Kidney (tissue), 14 donors: Measurements from ENCODE around the gene GPC3. TPM values are rescaled to one million over a fixed set of nuclear protein-coding genes. Genes with fewer than 3 reads are reported as not detected.

Experiments
- DNase-seq, 5 donors: peaks; one replicate each; pipeline ENCODE4 v3.0.0-alpha.2; 2013 to 2020
- FAIRE-seq: peaks from 2 replicates; lab custom pipeline; 2012; peaks lifted over from hg19 to GRCh38; lab: Jason Lieb, UNC
- H3K27ac ChIP-seq, 2 donors: one replicate each; pipeline ENCODE4 v1.7.0; 2013; ENCODE audit warnings: low read depth in 2 of 2, low read length in 2 of 2, inconsistent platforms in 1 of 2
- H3K27me3 ChIP-seq: one replicate; pipeline ENCODE4 v1.7.1; 2013; ENCODE audit warnings: low read length, inconsistent platforms; ENCODE audit not compliant: control insufficient read depth, insufficient read depth
- H3K36me3 ChIP-seq, 3 donors: one replicate each; pipeline versions ENCODE4 v1.7.0 to v1.7.1; 2013; ENCODE audit warnings: low read length in 3 of 3, control low read depth in 1 of 3, inconsistent platforms in 1 of 3; ENCODE audit not compliant: insufficient read depth in 3 of 3, control insufficient read depth in 2 of 3
- H3K4me1 ChIP-seq, 3 donors: one replicate each; pipeline versions ENCODE4 v1.7.0 to v1.7.1; 2013; ENCODE audit warnings: low read length in 3 of 3, inconsistent platforms in 1 of 3, low read depth in 1 of 3; ENCODE audit not compliant: control insufficient read depth in 2 of 3, insufficient read depth in 2 of 3
- H3K4me3 ChIP-seq, 3 donors: one replicate each; pipeline versions ENCODE4 v1.7.0 to v1.8.1; 2013; ENCODE audit warnings: low read length in 3 of 3, control low read depth in 1 of 3, inconsistent platforms in 1 of 3
- H3K9ac ChIP-seq, 3 donors: one replicate each; pipeline versions ENCODE4 v1.7.0 to v1.7.1; 2013; ENCODE audit warnings: low read length in 3 of 3, control low read depth in 1 of 3, inconsistent platforms in 1 of 3
- H3K9me3 ChIP-seq, 3 donors: one replicate each; pipeline versions ENCODE4 v1.7.0 to v1.7.1; 2013; ENCODE audit warnings: low read length in 3 of 3, control low read depth in 1 of 3, inconsistent platforms in 1 of 3; ENCODE audit not compliant: control insufficient read depth in 2 of 3, insufficient read depth in 1 of 3
- intact Hi-C: fragments of 100-400 bp; cut with DNase I; formaldehyde crosslinking; loops from one replicate; pipeline ENCODE4 v1.11.1; 2022
- polyA plus RNA-seq: library from polyadenylated mRNA; stranded (reverse); fragments of 350-450 nt; fragmentation: Illumina TruSeq; extraction: RNeasy Lipid Tissue Mini Kit (QIAGEN cat#74804); gene quantifications from one replicate; pipeline ENCODE4 v1.2.3, GENCODE V29; 2014; ENCODE audit warnings: low read depth, low replicate concordance; ENCODE audit not compliant: insufficient read depth
- total RNA-seq: library from RNA; stranded (reverse); fragmentation: NEBNext Ultra II Directional; extraction: Animal tissue kit (Norgen Biotek cat#: 25700); gene quantifications from one replicate; pipeline ENCODE4 v1.2.1, GENCODE V29; 2021
- TF ChIP-seq, protein P1 (sequence below): IDR thresholded peaks from 3 replicates; pipeline ENCODE4 v1.5.1; 2012; ENCODE audit warnings: mild to moderate bottlenecking, moderate library complexity, borderline replicate concordance; ENCODE audit not compliant: insufficient read depth; ENCODE audit errors: extremely low read depth
- donor health status: control.
- donor health status: control.
- donor health status: control.
- donor health status: control.
- donor health status: control.
- donor health status: DM: yes; HTN: yes; CAD: no.
- donor health status: Normal renal cell carcinoma (clear cell type).

GPC3 gene
- total and polyA plus RNA-seq, 2 donors from 2014 or later: 43.0 to 52.5 TPM

DNA sequence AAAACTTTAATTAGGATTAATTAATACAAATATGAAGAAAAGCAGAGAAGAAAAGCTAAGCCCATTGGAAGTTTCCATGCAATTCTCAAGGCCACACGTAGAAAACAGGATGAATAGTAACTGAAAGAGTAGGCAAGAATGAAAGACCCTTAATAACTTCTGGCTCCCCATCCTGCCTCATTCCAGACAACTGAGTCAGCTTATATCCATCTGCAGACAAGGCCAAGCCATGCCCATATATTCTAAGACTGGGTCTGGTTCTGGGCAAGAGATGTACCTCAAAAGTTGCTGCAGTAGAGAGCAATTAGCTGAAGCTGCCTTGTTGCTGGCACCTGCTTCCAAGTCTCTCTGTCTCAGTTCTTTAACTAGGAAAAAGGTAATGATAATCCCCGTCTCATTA is 244.1 kb downstream of the GPC3 start:
- TF ChIP-seq, protein P1, sequence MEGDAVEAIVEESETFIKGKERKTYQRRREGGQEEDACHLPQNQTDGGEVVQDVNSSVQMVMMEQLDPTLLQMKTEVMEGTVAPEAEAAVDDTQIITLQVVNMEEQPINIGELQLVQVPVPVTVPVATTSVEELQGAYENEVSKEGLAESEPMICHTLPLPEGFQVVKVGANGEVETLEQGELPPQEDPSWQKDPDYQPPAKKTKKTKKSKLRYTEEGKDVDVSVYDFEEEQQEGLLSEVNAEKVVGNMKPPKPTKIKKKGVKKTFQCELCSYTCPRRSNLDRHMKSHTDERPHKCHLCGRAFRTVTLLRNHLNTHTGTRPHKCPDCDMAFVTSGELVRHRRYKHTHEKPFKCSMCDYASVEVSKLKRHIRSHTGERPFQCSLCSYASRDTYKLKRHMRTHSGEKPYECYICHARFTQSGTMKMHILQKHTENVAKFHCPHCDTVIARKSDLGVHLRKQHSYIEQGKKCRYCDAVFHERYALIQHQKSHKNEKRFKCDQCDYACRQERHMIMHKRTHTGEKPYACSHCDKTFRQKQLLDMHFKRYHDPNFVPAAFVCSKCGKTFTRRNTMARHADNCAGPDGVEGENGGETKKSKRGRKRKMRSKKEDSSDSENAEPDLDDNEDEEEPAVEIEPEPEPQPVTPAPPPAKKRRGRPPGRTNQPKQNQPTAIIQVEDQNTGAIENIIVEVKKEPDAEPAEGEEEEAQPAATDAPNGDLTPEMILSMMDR: no peak
- intact Hi-C loops: no loop called here
- Histone ChIP-seq H3K4me3 (no peak overlapping the region), H3K4me1 (no peaks in the 10 kb centered on the region), H3K36me3 (no peaks in the 10 kb centered on the region), H3K27me3 (no peaks in the 10 kb centered on the region), H3K9me3 (no peaks in the 10 kb centered on the region), H3K9ac (no peak overlapping the region), H3K27ac (no peak overlapping the region)
- no peak for DNase-seq
- no peak for FAIRE-seq

DNA sequence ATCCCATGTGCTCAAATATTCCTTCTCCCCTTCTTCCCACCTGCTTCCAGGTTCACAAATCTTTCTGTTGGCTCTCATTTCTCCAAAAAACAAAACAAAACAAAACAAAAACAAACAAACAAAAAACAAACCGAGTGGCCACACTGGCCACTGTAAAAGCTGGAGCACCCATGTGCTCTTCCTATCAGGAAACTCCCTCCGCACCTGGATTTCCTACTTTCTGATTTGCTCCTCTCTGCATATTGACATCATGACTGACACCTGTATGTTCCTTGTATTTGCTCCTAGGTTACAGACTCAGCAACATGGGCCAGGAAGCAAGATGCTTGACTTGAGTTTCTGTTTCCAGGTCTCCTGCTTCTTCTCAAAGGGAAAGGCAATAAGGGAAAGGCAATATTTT is 258.8 kb downstream of the GPC3 start:
- no peaks in the 10 kb centered on the region for H3K27me3 ChIP-seq
- intact Hi-C loops: no loop called here
- no peaks in the 10 kb centered on the region for H3K9me3 ChIP-seq
- FAIRE-seq (no peak), DNase-seq (no peak)
- TF ChIP-seq, protein P1: no peak
- H3K4me3 ChIP-seq: no peak overlapping the region
- no peak overlapping the region for H3K9ac ChIP-seq
- H3K27ac ChIP-seq: no peak overlapping the region
- no peaks in the 10 kb centered on the region for H3K36me3 ChIP-seq
- H3K4me1 ChIP-seq: no peaks in the 10 kb centered on the region

DNA sequence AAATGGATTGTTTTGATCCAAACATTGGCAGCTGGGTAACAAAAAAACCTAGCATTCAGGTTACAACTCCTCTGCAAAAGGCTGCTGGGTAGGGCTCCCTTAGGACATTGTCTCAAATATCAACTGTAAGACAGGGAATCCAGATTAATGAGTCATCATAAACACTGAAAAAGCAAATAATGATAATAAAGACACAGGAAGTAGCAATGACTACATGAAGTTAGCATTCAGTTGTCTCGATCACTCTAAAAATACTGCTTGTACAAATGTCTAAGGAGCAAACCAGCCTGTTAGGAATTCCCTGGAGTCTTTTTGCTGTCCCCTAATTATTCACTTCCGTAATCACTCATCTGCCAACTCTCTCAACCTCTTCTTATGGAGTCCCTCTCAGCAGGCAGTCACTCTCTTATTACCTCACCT is 259.2 kb downstream of the GPC3 start:
- Histone ChIP-seq H3K27me3 (no peaks in the 10 kb centered on the region), H3K27ac (no peak overlapping the region), H3K9ac (no peak overlapping the region), H3K36me3 (no peaks in the 10 kb centered on the region), H3K9me3 (no peaks in the 10 kb centered on the region), H3K4me1 (no peaks in the 10 kb centered on the region), H3K4me3 (no peak overlapping the region)
- FAIRE-seq (no peak), DNase-seq (no peak)
- intact Hi-C loops: no loop called here
- TF ChIP-seq, protein P1: no peak

DNA sequence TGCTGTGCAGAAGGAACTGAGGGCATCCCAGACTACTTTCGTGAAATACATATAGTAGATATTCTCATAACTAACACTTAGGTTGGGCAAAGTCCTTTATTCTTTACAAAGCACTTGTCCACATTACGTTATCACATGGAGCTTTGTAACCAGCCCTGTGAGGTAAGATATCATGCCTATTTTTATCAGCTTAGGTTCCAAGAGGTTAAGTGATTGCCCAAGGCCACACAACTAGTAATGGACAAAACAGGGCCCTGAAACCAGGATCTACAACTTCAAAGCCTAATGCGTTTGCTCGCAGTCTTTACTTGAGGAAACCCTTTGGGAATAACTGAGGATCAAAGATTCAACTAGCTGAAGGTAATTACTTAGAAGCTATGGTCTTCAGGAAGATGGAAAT is 261.5 kb downstream of the GPC3 start:
- Histone ChIP-seq H3K36me3 (no peaks in the 10 kb centered on the region), H3K9ac (no peak overlapping the region), H3K4me1 (no peaks in the 10 kb centered on the region), H3K9me3 (no peaks in the 10 kb centered on the region), H3K4me3 (no peak overlapping the region), H3K27me3 (no peaks in the 10 kb centered on the region), H3K27ac (no peak overlapping the region)
- DNase-seq: no peak
- TF ChIP-seq, protein P1: no peak
- intact Hi-C loops: no loop called here
- FAIRE-seq: no peak
